AG10803 (cell line): Measurements from ENCODE around the gene NFKBIE.

ENCODE experiments used
- DNase-seq: peaks from one replicate; pipeline ENCODE4 v3.0.0; 2010; ENCODE audit warnings: low read depth
- H3K4me3 ChIP-seq: 2 replicates; pipeline ENCODE4 v1.5.1; 2011; ENCODE audit warnings: mild to moderate bottlenecking, low read length, control low read depth
- TF ChIP-seq, protein P1 (sequence below): conservative IDR thresholded peaks from 2 replicates; pipeline ENCODE4 v1.5.1; 2011; ENCODE audit warnings: mild to moderate bottlenecking, low read length, control low read depth, inconsistent platforms

NFKBIE gene

DNA sequence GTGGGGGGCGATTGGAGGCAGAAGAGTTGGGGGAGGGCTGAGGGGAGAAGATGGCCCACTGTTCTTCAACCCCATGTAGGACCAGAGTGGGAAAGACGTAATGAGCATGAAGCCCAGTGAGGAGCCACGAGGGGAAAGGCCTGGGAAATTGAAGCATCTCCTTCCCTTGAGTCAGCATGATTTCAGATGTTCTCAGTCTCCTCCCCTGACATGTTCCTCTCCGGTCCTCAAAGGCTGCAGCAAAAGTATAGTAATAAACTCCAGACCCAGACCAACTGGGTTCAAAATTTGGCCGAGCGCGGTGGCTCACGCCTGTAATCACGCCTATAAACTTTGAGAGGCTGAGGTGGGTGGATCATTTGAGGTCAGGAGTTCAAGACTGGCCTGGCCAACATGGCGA lies 1.9 kb upstream of the NFKBIE start:
- no peak for DNase-seq
- TF ChIP-seq, protein P1, sequence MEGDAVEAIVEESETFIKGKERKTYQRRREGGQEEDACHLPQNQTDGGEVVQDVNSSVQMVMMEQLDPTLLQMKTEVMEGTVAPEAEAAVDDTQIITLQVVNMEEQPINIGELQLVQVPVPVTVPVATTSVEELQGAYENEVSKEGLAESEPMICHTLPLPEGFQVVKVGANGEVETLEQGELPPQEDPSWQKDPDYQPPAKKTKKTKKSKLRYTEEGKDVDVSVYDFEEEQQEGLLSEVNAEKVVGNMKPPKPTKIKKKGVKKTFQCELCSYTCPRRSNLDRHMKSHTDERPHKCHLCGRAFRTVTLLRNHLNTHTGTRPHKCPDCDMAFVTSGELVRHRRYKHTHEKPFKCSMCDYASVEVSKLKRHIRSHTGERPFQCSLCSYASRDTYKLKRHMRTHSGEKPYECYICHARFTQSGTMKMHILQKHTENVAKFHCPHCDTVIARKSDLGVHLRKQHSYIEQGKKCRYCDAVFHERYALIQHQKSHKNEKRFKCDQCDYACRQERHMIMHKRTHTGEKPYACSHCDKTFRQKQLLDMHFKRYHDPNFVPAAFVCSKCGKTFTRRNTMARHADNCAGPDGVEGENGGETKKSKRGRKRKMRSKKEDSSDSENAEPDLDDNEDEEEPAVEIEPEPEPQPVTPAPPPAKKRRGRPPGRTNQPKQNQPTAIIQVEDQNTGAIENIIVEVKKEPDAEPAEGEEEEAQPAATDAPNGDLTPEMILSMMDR: no peak
- no peak overlapping the region for H3K4me3 ChIP-seq

- DNase-seq: no peak
- H3K4me3 ChIP-seq: no peak overlapping the region
- TF ChIP-seq, protein P1: no peak
These were observed 996 bp upstream of the NFKBIE start for GRCh38 chr6:44266347-44266746.

DNA sequence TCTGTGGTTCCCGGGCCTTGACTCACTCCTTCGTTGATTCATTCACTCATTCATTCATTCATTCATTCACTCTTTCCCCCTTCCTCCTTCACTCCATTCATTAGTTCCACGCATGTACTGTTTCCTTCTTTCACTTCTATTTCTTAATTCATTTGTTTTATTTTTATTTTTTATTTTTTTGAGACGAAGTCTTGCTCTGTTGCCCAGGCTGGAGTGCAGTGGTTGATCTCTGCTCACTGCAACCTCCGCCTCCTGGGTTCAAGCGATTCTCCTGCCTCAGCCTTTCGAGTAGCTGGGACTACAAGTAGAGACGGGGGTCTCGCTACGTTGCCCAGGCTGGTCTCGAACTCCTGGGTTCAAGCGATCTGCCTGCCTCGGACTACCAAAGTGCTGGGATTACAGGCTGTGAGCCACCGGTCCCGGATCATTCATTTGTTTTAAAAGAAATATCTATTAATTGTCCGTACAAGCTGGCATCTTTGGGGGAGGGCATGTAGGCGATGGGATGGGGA lies 427 bp upstream of the NFKBIE start:
- peak overlapping the region; percentile 36; the same call in 1 of the 2 replicates for H3K4me3 ChIP-seq
- no peak for DNase-seq
- TF ChIP-seq, protein P1: no peak

DNA sequence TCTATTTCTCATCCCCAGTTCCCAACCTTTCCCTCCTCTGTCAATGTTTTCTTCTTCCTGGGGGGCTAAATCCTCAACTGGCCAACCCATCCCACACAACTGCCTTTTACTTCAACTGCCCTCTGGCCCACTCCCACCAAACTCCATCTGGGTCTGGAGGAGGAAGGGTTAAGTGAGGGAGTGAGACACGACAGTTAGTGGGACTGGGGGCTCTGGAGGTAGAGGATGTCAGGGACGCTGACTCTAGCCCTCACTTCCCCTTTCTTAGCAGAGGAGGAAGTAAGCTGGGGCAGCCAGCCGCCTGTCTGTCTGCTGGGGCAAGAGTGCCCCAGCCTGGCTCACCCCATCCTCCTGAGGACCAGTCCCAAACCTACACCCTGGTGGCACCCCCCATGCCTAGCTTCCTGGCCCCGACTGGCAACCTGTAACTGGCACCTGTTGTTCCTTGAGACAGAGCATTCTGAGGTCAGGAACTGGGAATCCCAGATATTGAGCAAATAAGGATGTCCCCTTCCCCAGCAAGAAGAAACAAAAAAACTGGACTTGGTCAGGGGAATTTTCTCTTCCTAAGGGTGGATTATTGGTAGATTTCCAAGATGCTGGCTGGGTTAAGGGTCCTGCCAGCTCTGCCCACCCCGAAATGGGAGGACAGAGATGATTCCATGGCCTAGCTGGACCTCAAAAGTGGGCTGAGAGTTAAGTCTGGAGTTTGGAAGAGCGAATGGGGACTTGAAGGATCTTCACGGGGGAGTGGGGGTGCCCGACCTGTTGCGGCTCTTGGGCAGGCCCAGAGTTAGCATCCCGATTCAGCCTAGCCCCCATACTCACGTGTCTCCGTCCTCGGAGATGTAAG lies 971 bp downstream of the NFKBIE start:
- TF ChIP-seq, protein P1: no peak
- DNase-seq: no peak
- peak overlapping the region; percentile 82 for H3K4me3 ChIP-seq

DNA sequence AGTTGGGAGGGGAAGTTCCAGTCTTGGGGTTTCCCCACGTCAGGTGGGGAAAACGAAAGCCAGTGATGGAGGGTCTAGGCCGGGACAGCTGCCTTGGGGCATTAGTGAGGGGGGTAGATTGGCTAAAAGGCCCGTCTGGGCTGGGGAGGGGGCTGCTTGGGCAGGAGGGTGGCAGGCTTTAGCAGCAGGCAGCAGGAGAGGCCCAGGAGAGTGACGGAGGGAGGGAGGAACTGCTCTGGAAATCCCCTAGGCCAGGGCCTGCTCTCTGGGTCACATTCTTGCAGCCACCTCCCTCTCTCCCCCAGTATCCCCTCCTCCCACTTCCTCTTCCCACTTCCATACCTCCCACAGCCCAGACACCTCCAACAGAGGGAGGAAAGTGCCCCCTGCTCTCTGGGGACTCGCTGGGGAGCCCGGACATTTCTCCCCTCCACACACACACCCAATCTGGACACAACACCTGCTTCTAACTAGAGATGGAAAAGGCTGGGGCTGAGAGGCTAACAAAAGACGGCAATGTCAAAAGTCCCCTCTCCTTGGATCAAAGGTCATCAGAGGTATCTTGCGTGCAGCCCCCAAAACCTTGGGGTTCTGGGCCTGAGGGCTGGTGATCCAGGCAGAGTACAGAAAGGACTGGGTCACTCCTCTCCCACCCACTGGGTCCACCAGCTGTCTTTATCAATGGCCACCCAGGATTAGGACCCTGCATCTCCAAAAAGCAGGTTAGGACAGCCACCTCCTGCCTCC lies 1.8 kb downstream of the NFKBIE start:
- TF ChIP-seq, protein P1: no peak
- DNase-seq: no peak
- peak overlapping the region; percentile 82 for H3K4me3 ChIP-seq

DNA sequence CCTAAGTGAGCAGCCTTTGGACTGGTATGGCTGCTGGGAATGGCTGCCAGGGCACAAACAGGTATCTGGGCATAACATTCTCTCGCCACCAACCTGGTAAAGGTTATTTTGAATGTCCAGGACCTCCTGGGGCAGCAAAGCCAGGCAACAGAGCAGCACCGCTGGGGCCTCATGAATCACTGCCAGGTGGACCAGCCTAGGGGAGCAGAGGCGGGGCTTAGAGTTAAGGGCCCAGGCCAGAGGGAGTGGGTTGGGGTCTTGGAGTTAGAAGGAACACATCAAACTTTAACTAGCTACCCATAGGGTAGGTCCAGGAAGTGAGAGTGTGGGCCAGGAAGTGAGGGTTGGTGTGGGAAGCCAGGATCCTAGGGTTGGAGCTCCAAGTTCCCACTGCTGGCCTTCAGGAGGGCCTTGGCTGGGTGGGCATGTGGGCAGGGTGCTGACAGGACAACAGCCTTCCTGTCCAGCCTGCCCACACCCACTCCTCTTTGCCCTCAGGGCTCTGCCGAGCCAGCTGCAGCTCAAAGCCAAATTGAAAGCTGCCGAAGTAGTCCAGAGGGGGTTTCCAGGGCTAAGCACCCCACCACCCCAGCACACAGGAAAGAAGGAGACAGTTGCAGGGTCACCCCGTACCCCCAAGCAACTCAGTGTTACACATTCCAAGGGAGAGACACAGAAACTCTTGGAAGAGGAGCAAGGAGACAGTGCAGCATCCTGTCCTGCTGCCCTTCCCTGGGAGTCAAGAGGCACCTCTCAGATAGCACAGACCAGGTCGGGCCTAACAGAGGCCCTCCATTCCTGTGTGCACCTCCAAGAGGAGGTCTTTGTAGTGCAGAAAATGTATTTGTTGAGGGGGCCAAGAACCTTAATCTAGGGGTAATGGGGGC lies 2.6 kb downstream of the NFKBIE start:
- DNase-seq: no peak
- TF ChIP-seq, protein P1: no peak
- peak overlapping the region; percentile 27; the same call in 1 of the 2 replicates for H3K4me3 ChIP-seq
